Gastrocnemius medialis (tissue), 4 donors: ENCODE results near the gene MCOLN2.

Experiments
- POLR2A ChIP-seq, 2 donors: fragments of 450-650 bp; IDR thresholded peaks; one replicate each; pipeline ENCODE4 v1.6.1; 2017; ENCODE audit warnings: antibody characterized with exemption in 2 of 2, mild to moderate bottlenecking in 2 of 2, moderate library complexity in 2 of 2
- TF ChIP-seq, protein P1 (sequence below), 5 experiments: fragments of 450-650 bp in 3 of 5; fragments of 200-600 bp in 2 of 5; sonication (generic) in 2 of 5; IDR thresholded peaks in 4 of 5; conservative IDR thresholded peaks in 1 of 5; 1 replicate in 4 of 5; 2 replicates in 1 of 5; pipeline ENCODE4 v1.5.1; 2016 to 2019; ENCODE audit warnings: antibody characterized with exemption in 5 of 5, mild to moderate bottlenecking in 3 of 5, moderate library complexity in 3 of 5

DNA sequence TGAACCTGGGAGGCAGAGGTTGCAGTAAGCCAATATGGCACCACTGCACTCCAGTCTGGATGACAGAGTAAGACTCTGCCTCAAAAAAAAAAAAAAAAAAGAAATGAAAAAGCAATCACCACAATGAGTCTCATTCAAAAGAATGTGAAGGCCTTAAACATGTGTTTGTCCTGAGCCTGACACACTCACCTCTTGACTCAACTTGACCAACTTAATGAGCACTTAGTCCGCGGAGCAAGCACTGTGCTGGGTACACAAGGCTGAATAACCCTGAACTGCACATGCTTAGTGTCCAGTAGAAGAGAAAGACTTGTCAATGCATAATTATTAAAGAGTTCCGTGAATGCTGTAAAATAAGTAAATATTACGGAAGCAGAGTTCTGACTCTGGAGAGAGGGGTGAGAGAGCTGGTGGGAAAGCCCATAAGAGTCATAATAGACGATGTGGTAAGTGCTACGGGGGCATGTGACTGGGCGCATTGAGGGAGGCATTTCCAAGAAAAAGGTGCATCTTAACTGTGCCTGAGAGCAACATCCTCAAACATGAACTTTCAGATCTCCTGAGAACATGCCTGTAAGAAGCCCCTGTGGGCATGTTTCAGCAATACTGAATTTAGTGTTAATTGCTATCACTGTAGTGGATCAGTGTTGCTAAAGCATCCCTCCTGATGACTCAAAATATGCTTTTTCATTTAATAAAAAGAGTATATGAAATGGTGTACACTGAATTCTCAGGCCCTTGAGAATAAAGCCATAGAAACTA, 27.2 kb downstream of the MCOLN2 start:
- TF ChIP-seq, protein P1, sequence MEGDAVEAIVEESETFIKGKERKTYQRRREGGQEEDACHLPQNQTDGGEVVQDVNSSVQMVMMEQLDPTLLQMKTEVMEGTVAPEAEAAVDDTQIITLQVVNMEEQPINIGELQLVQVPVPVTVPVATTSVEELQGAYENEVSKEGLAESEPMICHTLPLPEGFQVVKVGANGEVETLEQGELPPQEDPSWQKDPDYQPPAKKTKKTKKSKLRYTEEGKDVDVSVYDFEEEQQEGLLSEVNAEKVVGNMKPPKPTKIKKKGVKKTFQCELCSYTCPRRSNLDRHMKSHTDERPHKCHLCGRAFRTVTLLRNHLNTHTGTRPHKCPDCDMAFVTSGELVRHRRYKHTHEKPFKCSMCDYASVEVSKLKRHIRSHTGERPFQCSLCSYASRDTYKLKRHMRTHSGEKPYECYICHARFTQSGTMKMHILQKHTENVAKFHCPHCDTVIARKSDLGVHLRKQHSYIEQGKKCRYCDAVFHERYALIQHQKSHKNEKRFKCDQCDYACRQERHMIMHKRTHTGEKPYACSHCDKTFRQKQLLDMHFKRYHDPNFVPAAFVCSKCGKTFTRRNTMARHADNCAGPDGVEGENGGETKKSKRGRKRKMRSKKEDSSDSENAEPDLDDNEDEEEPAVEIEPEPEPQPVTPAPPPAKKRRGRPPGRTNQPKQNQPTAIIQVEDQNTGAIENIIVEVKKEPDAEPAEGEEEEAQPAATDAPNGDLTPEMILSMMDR (IDR thresholded peaks at IDR 0.05 in 4 of 5, conservative IDR thresholded peaks at IDR 0.05 in 1 of 5), result no peak
- no peak for TF ChIP-seq POLR2A (IDR thresholded peaks at IDR 0.05)
